HG02970 (cell line): Measurements from ENCODE around the gene GPRASP3.

Experiments
- ATAC-seq: cut with Tn5 transposase; IDR thresholded peaks from one replicate; pipeline ENCODE4 v1.9.1; 2021; ENCODE audit warnings: mild to moderate bottlenecking, moderate library complexity, moderate number of reproducible peaks; ENCODE audit not compliant: unreplicated experiment, low FRiP score

Gene GPRASP3

DNA sequence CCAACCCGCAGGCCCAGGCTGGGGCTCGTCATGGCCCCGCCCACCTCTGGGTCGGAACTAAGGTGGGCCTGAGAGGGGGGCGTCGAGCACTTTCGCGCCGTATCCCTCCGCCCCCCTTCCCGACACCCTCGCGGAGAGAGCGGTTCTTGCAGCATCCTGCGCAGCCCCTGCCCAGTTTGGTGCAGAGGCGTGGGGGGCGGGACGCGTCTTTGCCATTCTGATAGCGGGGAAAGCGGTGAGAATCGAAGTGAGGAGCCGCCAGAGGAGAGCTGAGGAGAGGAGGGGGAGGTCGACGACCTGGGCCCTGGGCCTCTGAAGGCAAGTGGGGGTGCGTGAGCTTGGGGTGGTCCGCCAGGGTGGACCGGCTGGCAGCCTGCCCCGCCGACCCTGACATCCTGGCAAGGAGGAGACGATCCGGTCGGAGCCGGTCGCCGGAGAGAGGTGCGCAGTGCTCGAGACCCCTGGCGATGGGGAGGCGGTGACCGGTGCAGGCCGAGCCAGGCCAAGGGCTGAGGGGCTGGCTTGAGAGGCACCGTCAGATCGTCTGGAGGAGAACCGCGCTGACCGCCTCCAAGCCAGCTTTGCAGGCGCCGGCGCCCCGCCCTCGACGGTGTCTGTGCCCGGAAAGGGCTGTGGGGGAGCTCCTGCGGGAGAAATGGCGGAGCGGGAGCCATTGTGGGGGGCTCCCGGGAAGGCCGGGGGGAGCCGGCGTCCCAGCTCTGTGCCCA is 25.5 kb downstream of the GPRASP3 start:
- no peak for ATAC-seq

GRCh38 chrX:102765217-102765616 is 44.7 kb downstream of the GPRASP3 start:
- ATAC-seq = no peak

GRCh38 chrX:102765809-102766208 is 45.3 kb downstream of the GPRASP3 start:
- no peak for ATAC-seq

DNA sequence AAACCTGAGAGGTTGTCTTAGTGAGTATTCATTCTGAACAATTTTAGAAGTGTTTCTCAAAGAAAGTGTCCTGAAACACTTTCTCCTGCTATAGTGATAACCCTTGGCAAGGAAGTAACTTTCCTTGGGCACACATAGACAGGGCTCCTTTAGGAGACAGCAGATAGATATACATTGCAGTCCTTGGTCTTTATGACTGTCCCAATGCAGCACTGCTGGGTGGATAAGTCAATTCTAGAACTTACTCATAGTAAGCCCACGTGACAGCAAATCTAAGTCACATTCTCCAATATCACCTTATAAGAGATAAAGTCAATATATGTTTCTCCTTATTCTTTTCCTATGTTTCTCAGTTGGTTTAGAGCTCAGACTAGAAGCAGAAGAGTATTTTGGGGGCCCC is 46.7 kb downstream of the GPRASP3 start:
- no peak for ATAC-seq

- peak; percentile 94 for ATAC-seq
Observed at GRCh38 chrX:102768987-102769761, 48.6 kb downstream of the GPRASP3 start.
